Measurements from ENCODE around the gene CCDC187. TPM values are rescaled to one million over a fixed set of nuclear protein-coding genes. Genes with fewer than 3 reads are reported as not detected.
A peak's percentile ranks its signal among the peaks of the same experiment; 100 is the strongest.

Gene CCDC187
- total RNA-seq, 1 experiment from 2014 or later = not detected

- no TSS peak for BruUV-seq (replicated peaks)
- H3K27me3 ChIP-seq (replicated peaks; ENCODE audit: insufficient read depth, low read depth, low read length, poor library complexity) = no peaks in the 10 kb centered on the region
- no peaks in the 10 kb centered on the region for H3K9me3 ChIP-seq (ENCODE audit: low read depth, low read length, poor library complexity, severe bottlenecking)
- peak overlapping the region; percentile 82 for H3K27ac ChIP-seq (ENCODE audit: low read depth, low read length, poor library complexity, severe bottlenecking)
- no peak for TF ChIP-seq CTCF (conservative IDR thresholded peaks at IDR 0.05; ENCODE audit: low read depth, low read length)
- no peak for TF ChIP-seq EZH2 (IDR thresholded peaks at IDR 0.05; ENCODE audit: borderline replicate concordance, low read depth, low read length, poor library complexity, severe bottlenecking)
- H3K4me3 ChIP-seq (ENCODE audit: low read depth, low read length, poor library complexity, severe bottlenecking) = peak overlapping the region; percentile 36
- no peaks in the 10 kb centered on the region for H3K36me3 ChIP-seq (ENCODE audit: insufficient read depth, low read length, poor library complexity, severe bottlenecking)
- CTCF ChIA-PET = no interaction called here
- H3K4me1 ChIP-seq (ENCODE audit: insufficient read depth, low read length, poor library complexity, severe bottlenecking) = peaks cover 12% of the 10 kb centered on the region
- DNase-seq (ENCODE audit: low spot score) = no peak
- intact Hi-C loops (cut with micrococcal nuclease; ENCODE audit: unreplicated experiment) = no loop called here
- POLR2A ChIA-PET (ENCODE audit: low non-redundant PET) = no interaction called here
Observed at GRCh38 chr9:136343121-136343883, 39.4 kb upstream of the CCDC187 start.

GRCh38 chr9:136342181-136343120 is 38.6 kb upstream of the CCDC187 start:
- peak overlapping the region; percentile 82 for H3K27ac ChIP-seq (ENCODE audit: low read depth, low read length, poor library complexity, severe bottlenecking)
- H3K4me1 ChIP-seq (ENCODE audit: insufficient read depth, low read length, poor library complexity, severe bottlenecking) = peaks cover 12% of the 10 kb centered on the region
- H3K9me3 ChIP-seq (ENCODE audit: low read depth, low read length, poor library complexity, severe bottlenecking) = no peaks in the 10 kb centered on the region
- intact Hi-C loops (cut with micrococcal nuclease; ENCODE audit: unreplicated experiment) = no loop called here
- no peaks in the 10 kb centered on the region for H3K27me3 ChIP-seq (replicated peaks; ENCODE audit: insufficient read depth, low read depth, low read length, poor library complexity)
- no peaks in the 10 kb centered on the region for H3K36me3 ChIP-seq (ENCODE audit: insufficient read depth, low read length, poor library complexity, severe bottlenecking)
- peak; percentile 90 for DNase-seq (ENCODE audit: low spot score)
- no peak for TF ChIP-seq CTCF (conservative IDR thresholded peaks at IDR 0.05; ENCODE audit: low read depth, low read length)
- no peak for TF ChIP-seq EZH2 (IDR thresholded peaks at IDR 0.05; ENCODE audit: borderline replicate concordance, low read depth, low read length, poor library complexity, severe bottlenecking)
- CTCF ChIA-PET = no interaction called here
- H3K4me3 ChIP-seq (ENCODE audit: low read depth, low read length, poor library complexity, severe bottlenecking) = peak overlapping the region; percentile 36
- POLR2A ChIA-PET (ENCODE audit: low non-redundant PET) = no interaction called here
- BruUV-seq (replicated peaks) = no TSS peak

GRCh38 chr9:136341769-136342168 is 37.9 kb upstream of the CCDC187 start:
- no peak for TF ChIP-seq CTCF (conservative IDR thresholded peaks at IDR 0.05; ENCODE audit: low read depth, low read length)
- TF ChIP-seq EZH2 (IDR thresholded peaks at IDR 0.05; ENCODE audit: borderline replicate concordance, low read depth, low read length, poor library complexity, severe bottlenecking) = no peak
- BruUV-seq (replicated peaks) = no TSS peak
- peaks cover 12% of the 10 kb centered on the region for H3K4me1 ChIP-seq (ENCODE audit: insufficient read depth, low read length, poor library complexity, severe bottlenecking)
- intact Hi-C loops (cut with micrococcal nuclease; ENCODE audit: unreplicated experiment) = no loop called here
- no peaks in the 10 kb centered on the region for H3K9me3 ChIP-seq (ENCODE audit: low read depth, low read length, poor library complexity, severe bottlenecking)
- POLR2A ChIA-PET (ENCODE audit: low non-redundant PET) = no interaction called here
- peaks cover 5% of the 10 kb centered on the region for H3K36me3 ChIP-seq (ENCODE audit: insufficient read depth, low read length, poor library complexity, severe bottlenecking)
- CTCF ChIA-PET = no interaction called here
- no peak for DNase-seq (ENCODE audit: low spot score)
- no peaks in the 10 kb centered on the region for H3K27me3 ChIP-seq (replicated peaks; ENCODE audit: insufficient read depth, low read depth, low read length, poor library complexity)
- no peak overlapping the region for H3K4me3 ChIP-seq (ENCODE audit: low read depth, low read length, poor library complexity, severe bottlenecking)
- no peak overlapping the region for H3K27ac ChIP-seq (ENCODE audit: low read depth, low read length, poor library complexity, severe bottlenecking)
